ENCODE measurements around the gene SNRNP35.
A peak's percentile ranks its signal among the peaks of the same experiment; 100 is the strongest.
"Not testable (repeated sequence)": the region's sequence is repeated elsewhere in the genome, so short reads cannot be mapped to it uniquely, and the experiment has no call there.

The SNRNP35 gene, protein sequence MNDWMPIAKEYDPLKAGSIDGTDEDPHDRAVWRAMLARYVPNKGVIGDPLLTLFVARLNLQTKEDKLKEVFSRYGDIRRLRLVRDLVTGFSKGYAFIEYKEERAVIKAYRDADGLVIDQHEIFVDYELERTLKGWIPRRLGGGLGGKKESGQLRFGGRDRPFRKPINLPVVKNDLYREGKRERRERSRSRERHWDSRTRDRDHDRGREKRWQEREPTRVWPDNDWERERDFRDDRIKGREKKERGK

DNA sequence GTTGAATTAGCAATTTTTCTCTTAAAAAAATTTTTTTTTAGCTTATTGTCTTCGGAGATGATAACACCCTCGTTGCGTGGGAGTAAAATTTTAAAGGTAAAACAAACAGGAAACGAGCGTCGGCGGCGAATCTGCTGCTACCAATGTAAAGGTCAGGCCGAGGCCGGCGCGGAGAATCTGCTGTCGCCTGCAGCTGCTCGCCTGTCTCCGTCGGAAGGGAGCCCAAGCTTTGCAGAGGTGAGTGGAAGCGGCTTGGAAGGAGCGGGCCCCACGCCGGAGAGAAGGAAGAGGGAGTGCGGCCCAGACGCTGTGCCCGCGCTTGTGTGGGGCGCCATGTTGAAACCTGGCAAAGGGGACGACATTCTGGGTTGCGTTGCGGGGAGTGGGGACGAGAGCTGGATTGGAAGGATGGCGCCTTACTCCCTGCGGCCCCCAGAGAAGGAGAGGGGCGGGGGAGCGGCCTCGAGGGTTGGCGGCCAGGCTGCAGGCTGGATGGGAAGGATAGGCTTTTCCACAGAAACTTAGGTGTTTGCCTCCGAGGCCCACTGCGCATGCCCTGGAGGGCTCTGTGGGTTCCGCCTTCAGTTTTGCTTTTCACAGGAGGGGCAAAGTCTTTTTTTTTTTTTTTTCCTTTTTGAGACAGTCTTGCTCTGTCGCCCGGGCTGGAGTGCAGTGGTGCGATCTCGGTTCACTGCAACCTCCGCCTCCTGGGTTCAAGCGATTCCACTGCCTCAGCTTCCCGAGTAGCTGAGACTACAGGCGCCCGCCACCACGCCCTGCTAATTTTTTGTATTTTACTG, at the start of gene SNRNP35:
SNRNP35 (plus strand) TSS at position 160 of the 800 bp plus-strand sequence. CDS start 7,402 bp downstream, outside the sequence.
- H3K4me1 Mint-ChIP-seq: peaks cover 36% of the 10 kb centered on the region
- ATAC-seq (peak; percentile 83), DNase-seq (peak; percentile 81)
- peaks cover 7% of the 10 kb centered on the region for H3K36me3 Mint-ChIP-seq (ENCODE audit: low read depth)
- H3K27me3 Mint-ChIP-seq: no peaks in the 10 kb centered on the region
- peak within 1 kb of the TSS; percentile 99 for H3K27ac Mint-ChIP-seq
- no peaks in the 10 kb centered on the region for H3K9me3 Mint-ChIP-seq
- peak within 1 kb of the TSS; percentile 96 for H3K4me3 Mint-ChIP-seq

GRCh38 chr12:123408619-123409018, 49.3 kb upstream of the SNRNP35 start:
- H3K4me3 Mint-ChIP-seq, H3K4me1 Mint-ChIP-seq, H3K27ac Mint-ChIP-seq, ATAC-seq, DNase-seq, H3K9me3 Mint-ChIP-seq, H3K27me3 Mint-ChIP-seq: not testable (repeated sequence)
- H3K36me3 Mint-ChIP-seq (ENCODE audit: low read depth): peaks cover 27% of the 10 kb centered on the region

DNA sequence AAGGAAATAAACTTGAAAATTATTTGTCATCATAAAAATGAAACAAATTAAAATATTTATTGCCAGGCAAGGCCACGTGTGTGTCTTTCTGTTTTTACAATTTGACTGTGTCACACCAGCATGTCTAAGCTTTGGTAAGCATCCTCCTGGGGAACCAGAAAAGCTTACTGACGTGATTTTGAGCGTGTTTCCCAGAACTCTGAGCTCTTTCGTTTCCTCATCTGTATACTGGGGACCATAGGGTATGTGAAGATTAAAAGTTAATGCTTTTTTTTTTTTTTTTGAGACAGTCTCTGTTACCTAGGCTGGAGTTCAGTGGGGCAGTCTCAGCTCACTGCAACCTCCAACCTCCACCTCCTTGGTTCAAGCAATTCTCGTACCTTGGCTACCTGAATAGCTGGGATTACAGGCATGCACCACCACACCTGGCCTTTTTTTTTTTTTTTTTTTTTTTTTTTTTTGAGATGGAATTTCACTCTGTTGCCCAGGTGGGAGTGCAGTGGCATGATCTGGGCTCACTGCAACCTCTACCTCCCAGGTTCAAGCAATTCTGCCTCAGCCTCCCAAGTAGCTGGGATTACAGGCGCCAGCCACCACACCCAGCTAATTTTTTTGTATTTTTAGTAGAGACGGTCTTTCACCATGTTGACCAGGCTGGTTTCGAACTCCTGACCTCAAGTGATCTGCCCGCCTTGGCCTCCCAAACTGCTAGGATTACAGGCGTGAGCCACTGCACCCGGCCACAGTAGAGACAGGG, 48.5 kb upstream of the SNRNP35 start:
- not testable (repeated sequence) for ATAC-seq, DNase-seq, H3K9me3 Mint-ChIP-seq, H3K4me3 Mint-ChIP-seq, H3K27me3 Mint-ChIP-seq, H3K4me1 Mint-ChIP-seq
- Mint-ChIP-seq H3K36me3 (ENCODE audit: low read depth) (peaks cover 26% of the 10 kb centered on the region), H3K27ac (peak overlapping the region; percentile 18)

GRCh38 chr12:123410041-123410412, 47.9 kb upstream of the SNRNP35 start:
- peaks cover 29% of the 10 kb centered on the region for H3K36me3 Mint-ChIP-seq (ENCODE audit: low read depth)
- H3K27ac Mint-ChIP-seq: no peak overlapping the region
- ATAC-seq: no peak
- DNase-seq: no peak
- no peaks in the 10 kb centered on the region for H3K4me1 Mint-ChIP-seq
- no peaks in the 10 kb centered on the region for H3K9me3 Mint-ChIP-seq
- no peak overlapping the region for H3K4me3 Mint-ChIP-seq
- no peaks in the 10 kb centered on the region for H3K27me3 Mint-ChIP-seq

DNA sequence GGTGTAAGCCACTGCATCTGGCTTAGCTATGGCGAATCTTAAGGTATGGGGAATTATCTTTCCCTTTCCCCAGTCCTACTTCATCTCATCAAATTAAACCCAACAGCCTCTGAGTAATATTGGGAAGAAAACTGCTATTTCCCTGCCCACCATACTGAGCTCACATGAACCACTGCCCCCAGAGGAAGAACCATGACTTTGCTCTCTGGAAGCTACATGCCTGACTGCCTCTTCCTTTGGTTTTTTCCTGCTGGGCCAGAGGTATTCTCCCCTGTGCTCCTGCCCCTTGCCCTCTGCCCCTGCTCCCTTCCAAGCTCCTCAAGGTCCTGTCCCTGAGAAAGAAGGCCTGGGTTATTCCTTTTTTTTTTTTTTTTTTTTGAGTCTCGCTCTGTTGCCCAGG, 36.6 kb upstream of the SNRNP35 start:
- no peaks in the 10 kb centered on the region for H3K9me3 Mint-ChIP-seq
- H3K4me1 Mint-ChIP-seq: no peaks in the 10 kb centered on the region
- no peaks in the 10 kb centered on the region for H3K27me3 Mint-ChIP-seq
- H3K4me3 Mint-ChIP-seq: no peak overlapping the region
- ATAC-seq: no peak
- peaks cover 50% of the 10 kb centered on the region for H3K36me3 Mint-ChIP-seq (ENCODE audit: low read depth)
- no peak for DNase-seq
- no peak overlapping the region for H3K27ac Mint-ChIP-seq

- Mint-ChIP-seq H3K36me3 (ENCODE audit: low read depth) (peaks cover 57% of the 10 kb centered on the region), H3K4me1 (peaks cover 37% of the 10 kb centered on the region), H3K27me3 (no peaks in the 10 kb centered on the region), H3K27ac (peak overlapping the region; percentile 75), H3K4me3 (no peak overlapping the region), H3K9me3 (no peaks in the 10 kb centered on the region)
- ATAC-seq: peak; percentile 78
- DNase-seq: peak; percentile 18
Observed at GRCh38 chr12:123427036-123427769, 30.7 kb upstream of the SNRNP35 start.

DNA sequence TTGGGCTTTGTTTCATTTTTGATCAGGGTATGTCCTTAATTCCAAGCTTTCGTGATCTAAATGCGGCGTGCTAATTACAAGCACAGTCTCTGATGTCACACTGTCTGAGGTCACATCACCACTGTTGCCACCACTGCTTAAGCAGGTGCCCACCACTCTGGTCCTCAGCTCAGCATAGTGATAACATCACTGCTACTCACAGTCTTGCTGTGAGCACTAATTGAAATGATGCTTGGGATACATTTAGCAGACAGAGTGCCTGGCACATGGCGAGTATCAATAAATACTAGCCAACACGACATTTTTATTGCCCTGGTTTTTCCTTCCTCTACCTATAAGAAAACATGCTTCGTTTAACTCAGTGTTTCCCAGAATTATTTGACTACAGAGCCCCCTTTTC, 29.3 kb upstream of the SNRNP35 start:
- H3K27ac Mint-ChIP-seq: peak overlapping the region; percentile 75
- H3K9me3 Mint-ChIP-seq: no peaks in the 10 kb centered on the region
- peaks cover 51% of the 10 kb centered on the region for H3K4me1 Mint-ChIP-seq
- DNase-seq (no peak), ATAC-seq (no peak)
- H3K27me3 Mint-ChIP-seq: no peaks in the 10 kb centered on the region
- H3K36me3 Mint-ChIP-seq (ENCODE audit: low read depth): peaks cover 57% of the 10 kb centered on the region
- no peak overlapping the region for H3K4me3 Mint-ChIP-seq

- not testable (repeated sequence) for H3K27me3 Mint-ChIP-seq, DNase-seq, H3K4me3 Mint-ChIP-seq
Observed at GRCh38 chr12:123429101-123429500, 28.8 kb upstream of the SNRNP35 start.

DNA sequence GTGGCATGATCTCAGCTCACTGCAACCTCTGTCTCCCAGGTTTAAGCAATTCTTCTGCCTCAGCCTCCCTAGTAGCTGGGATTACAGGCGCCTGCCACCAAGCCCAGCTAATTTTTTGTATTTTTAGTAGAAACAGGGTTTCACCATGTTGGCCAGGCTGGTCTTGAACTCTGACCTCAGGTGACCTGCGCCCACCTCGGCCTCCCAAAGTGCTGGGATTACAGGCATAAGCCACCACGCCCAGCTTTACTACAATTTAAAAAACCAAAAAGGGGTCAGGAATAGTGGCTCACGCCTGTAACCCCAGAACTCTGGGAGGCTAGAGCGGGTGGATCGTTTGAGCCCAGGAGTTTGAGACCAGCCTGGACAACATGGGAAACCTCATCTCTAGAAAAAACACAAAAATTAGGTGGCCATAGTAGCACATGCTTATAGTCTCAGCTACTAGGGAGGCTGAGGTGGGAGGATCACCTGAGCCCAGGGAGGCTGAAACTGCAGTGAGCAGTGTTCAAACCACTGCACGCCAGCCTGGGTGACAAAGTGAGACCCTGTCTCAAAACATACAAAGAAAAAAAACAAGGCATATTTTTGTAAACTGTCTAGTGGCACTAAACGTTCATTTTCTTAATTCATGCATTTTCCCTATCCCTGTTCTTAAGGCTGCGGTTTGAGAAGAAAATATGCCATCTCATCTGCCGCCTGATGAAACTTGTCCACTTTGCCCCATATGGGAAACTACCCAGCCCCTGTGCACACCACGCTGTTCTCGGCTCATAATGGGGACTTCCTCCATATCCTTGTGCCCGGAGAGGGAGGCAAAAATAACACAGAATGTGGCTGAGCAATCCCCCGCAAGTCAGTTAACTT, 25.8 kb upstream of the SNRNP35 start:
- not testable (repeated sequence) for H3K9me3 Mint-ChIP-seq
- Mint-ChIP-seq H3K4me1 (peaks cover 64% of the 10 kb centered on the region), H3K36me3 (ENCODE audit: low read depth) (peaks cover 52% of the 10 kb centered on the region)

More at GRCh38 chr12:123429101-123429500, 28.8 kb upstream of the SNRNP35 start:
- peaks cover 56% of the 10 kb centered on the region for H3K4me1 Mint-ChIP-seq
- ATAC-seq, H3K9me3 Mint-ChIP-seq: not testable (repeated sequence)
- peaks cover 58% of the 10 kb centered on the region for H3K36me3 Mint-ChIP-seq (ENCODE audit: low read depth)
- peak overlapping the region; percentile 75 for H3K27ac Mint-ChIP-seq

DNA sequence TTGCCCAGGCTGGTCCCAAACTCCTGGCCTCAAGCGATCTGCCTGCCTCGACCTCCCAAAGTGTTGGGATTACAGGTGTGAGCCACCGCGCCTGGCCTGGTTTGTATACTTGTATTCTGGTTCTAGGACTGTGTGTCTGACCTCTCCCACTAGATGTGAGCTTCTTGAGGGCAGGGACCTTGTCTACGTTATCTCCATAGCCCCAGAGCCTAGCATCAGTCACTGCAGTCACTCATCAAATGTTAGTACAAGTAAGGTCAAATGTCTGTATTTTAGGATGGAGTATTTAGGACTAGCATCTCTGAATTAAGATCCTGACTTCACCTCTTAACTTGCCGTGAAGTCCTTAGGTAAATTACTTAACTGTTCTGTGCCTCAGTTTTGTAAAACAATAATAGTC, 24.3 kb upstream of the SNRNP35 start:
- peaks cover 44% of the 10 kb centered on the region for H3K36me3 Mint-ChIP-seq (ENCODE audit: low read depth)
- H3K9me3 Mint-ChIP-seq: no peaks in the 10 kb centered on the region
- H3K27me3 Mint-ChIP-seq: no peaks in the 10 kb centered on the region
- DNase-seq: no peak
- peak overlapping the region; percentile 91 for H3K27ac Mint-ChIP-seq
- H3K4me1 Mint-ChIP-seq: peaks cover 58% of the 10 kb centered on the region
- no peak for ATAC-seq
- peak overlapping the region; percentile 99 for H3K4me3 Mint-ChIP-seq

More for the DNA sequence above, 25.8 kb upstream of the SNRNP35 start:
- not testable (repeated sequence) for H3K27me3 Mint-ChIP-seq
- peak overlapping the region; percentile 91 for H3K27ac Mint-ChIP-seq
- H3K4me3 Mint-ChIP-seq: peak overlapping the region; percentile 99
- peak; percentile 43 for DNase-seq
- ATAC-seq: peak; percentile 20

DNA sequence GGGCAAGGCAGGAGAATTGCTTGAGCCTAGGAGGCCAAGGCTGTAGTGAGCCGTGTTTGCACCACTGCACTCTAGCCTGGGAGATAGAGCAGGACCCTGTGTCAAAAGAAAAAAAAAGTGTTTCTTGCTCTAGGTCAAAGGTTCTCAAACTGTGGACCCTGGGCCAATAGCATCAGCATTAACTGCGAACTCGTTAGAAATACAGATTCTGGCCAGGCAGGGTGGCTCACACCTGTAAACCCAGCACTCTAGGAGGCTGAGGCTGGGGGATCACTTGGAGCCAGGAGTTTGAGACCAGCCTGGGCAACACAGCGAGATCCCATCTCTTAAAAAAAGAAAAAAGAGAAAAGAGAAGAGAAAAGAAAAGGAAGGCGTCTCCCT, 22.3 kb upstream of the SNRNP35 start:
- Mint-ChIP-seq H3K36me3 (ENCODE audit: low read depth) (peaks cover 32% of the 10 kb centered on the region), H3K4me3 (peak overlapping the region; percentile 99), H3K9me3 (no peaks in the 10 kb centered on the region), H3K4me1 (peaks cover 53% of the 10 kb centered on the region), H3K27ac (peak overlapping the region; percentile 99), H3K27me3 (no peaks in the 10 kb centered on the region)
- ATAC-seq: no peak
- DNase-seq: no peak

DNA sequence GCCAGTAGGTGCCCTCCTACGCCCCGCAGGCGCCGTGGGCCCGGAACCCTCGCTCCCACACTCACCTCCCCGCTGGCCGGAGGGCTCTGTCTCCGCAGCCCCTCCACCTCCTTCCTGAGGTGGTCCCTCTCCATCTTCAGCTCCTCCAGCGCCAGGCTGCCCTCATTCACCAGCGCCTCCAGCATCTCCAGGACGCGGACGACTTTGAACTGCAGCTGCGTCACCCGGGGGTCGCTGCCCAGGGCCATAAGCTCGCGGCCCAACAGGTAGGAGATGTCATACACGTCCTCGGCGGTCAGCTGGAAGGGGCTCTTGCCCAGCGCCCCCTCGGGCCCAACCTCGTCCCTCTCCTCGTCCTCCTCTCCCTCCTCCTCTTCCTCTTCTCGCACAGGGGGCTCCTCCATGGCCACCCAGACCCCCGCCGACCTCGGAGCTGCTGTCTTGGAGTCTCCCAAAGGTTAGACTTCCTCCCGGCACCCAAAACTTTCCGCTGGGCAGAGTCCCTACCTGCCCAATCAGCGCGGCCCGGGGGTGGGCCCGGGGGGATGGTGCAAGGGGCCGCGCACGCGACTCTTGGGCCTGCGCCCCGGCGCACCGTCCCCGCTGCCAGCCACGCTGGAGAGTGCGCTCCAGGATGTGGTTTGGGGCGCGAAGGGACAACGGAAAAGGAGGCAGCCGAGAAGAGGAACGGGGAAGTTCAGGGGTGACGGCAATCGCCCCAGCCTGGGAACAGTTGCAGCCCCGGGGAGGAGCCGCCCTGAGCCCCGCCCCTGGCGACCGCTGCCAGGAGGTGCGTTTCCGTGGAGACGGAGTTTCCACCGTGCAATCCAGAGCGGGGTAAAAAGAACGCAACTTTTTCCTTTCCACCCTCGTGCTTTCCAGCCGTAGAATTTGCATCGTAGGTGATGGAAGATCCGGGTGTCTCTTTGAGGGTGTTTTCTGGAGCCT, 21.6 kb upstream of the SNRNP35 start, which contains the start of gene RILPL2:
RILPL2 (minus strand) TSS at position 668 of the 948 bp plus-strand sequence; CDS start at position 404, 264 bp downstream.
- Mint-ChIP-seq H3K36me3 (ENCODE audit: low read depth) (peaks cover 26% of the 10 kb centered on the region), H3K4me3 (peak within 1 kb of the TSS; percentile 99), H3K9me3 (no peaks in the 10 kb centered on the region), H3K4me1 (peaks cover 47% of the 10 kb centered on the region), H3K27me3 (no peaks in the 10 kb centered on the region), H3K27ac (peak within 1 kb of the TSS; percentile 99)
- ATAC-seq (peak; percentile 89), DNase-seq (peak; percentile 97)
